Activated CD4-positive, alpha-beta memory T cell treated with anti-CD3 and anti-CD28 coated beads for 36 hours (primary cell): ENCODE data around the gene SPECC1L. TPM values are rescaled to one million over a fixed set of nuclear protein-coding genes. Genes with fewer than 3 reads are reported as not detected.
"Not testable (repeated sequence)": the region's sequence is repeated elsewhere in the genome, so short reads cannot be mapped to it uniquely, and the experiment has no call there.

ENCODE experiments used
- CTCF ChIA-PET: fragments of 350-600 bp; sonication (Branson Sonifier 250); formaldehyde crosslinking; loops from one replicate; lab custom pipeline; 2021; ENCODE audit warnings: antibody characterized with exemption, inconsistent platforms; lab: Charles Lee
- POLR2A ChIA-PET: fragments of 350-600 bp; sonication (Branson Sonifier 250); formaldehyde crosslinking; loops from one replicate; lab custom pipeline; 2021; ENCODE audit warnings: antibody characterized with exemption; lab: Charles Lee
- DNase-seq: peaks from one replicate; pipeline ENCODE4 v3.0.0-alpha.2; 2020
- H3K27ac Mint-ChIP-seq: one replicate; pipeline ENCODE4 v1.8.0; 2021; ENCODE audit warnings: mixed read lengths
- H3K27me3 Mint-ChIP-seq: one replicate; pipeline ENCODE4 v1.8.0; 2021; ENCODE audit warnings: mixed read lengths
- H3K36me3 Mint-ChIP-seq: one replicate; pipeline ENCODE4 v1.8.0; 2021; ENCODE audit warnings: mixed read lengths
- H3K4me1 Mint-ChIP-seq: one replicate; pipeline ENCODE4 v1.8.0; 2021; ENCODE audit warnings: low read depth, mixed read lengths
- H3K4me3 Mint-ChIP-seq: one replicate; pipeline ENCODE4 v1.8.0; 2021; ENCODE audit warnings: mild to moderate bottlenecking, mixed read lengths
- H3K9me3 Mint-ChIP-seq: one replicate; pipeline ENCODE4 v1.8.0; 2021; ENCODE audit warnings: mixed read lengths
- intact Hi-C: fragments of 100-400 bp; cut with micrococcal nuclease; formaldehyde crosslinking; loops from one replicate; pipeline ENCODE4 v1.15.1; 2023
- total RNA-seq, 2 experiments: library from RNA; stranded (reverse); gene quantifications; one replicate each; pipeline ENCODE4 v1.2.3, GENCODE V29; 2021

SPECC1L gene
- total RNA-seq, 2 experiments from 2014 or later, result 27.7 to 34.3 TPM

DNA sequence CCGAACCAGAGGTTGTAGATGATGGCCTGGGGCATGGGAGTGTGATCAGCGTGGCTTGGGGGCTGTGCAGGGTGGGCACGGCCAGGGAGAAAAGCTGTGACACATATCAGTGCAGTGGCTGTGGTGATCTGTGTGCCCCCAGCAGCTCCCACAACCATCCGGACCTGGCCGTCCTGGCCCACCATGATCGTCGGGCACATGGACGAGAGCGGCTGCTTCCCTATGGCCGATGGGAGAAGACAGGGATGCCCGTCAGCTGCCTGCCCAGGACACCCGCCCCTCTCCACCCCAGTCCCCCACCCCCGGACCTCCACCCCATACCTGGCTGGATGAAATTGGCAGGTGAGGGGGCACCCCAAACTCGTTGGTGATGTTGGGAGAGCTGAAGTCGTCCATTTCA lies 22.0 kb upstream of the SPECC1L start:
- H3K4me1 Mint-ChIP-seq, POLR2A ChIA-PET, H3K36me3 Mint-ChIP-seq, intact Hi-C loops, H3K27me3 Mint-ChIP-seq, H3K9me3 Mint-ChIP-seq, CTCF ChIA-PET, H3K27ac Mint-ChIP-seq, DNase-seq, H3K4me3 Mint-ChIP-seq: not testable (repeated sequence)

DNA sequence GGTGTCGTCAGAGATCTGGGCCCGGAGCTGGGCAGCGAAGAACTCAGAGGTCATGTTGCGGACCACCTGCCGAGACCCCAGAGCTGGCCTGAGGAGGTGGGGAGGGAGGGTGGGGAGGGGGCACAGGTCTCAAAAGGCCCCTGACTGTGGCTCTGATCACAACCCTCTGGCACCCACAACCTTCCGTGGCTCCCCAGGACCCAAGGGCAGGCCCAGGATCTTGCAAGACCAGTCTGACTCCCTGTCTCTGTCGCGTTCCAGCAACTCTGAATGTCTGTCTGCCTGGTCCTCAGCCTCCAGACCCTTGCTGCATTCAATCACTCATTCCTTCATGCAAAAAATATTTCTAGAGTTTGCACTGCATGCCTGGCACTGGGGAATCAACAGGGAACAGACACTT lies 21.2 kb upstream of the SPECC1L start:
- DNase-seq, H3K4me3 Mint-ChIP-seq, intact Hi-C loops, H3K9me3 Mint-ChIP-seq, H3K36me3 Mint-ChIP-seq, H3K27ac Mint-ChIP-seq, CTCF ChIA-PET, POLR2A ChIA-PET, H3K4me1 Mint-ChIP-seq, H3K27me3 Mint-ChIP-seq: not testable (repeated sequence)

DNA sequence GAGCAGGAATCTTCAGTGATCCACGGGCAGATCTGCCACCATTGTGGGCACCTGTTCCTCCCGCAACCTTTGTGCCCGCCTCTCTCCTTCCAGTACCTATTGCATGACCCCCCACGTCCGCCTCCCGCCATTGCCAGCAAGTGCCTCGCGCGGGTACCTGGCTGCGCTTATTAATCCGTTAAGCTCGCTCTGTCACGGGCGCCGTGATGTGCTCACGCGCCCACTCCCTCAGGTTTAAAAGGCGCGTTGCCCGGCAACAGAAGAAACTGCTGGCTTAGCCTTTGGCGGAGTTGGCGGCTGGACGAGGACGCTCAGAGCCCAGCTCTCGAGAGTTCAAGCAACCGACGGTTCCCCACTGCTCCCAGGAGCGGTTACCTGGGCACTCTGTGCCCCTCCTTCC lies 19.3 kb upstream of the SPECC1L start:
- H3K4me1 Mint-ChIP-seq, intact Hi-C loops, CTCF ChIA-PET, H3K4me3 Mint-ChIP-seq, H3K27ac Mint-ChIP-seq, H3K9me3 Mint-ChIP-seq, POLR2A ChIA-PET, H3K36me3 Mint-ChIP-seq, DNase-seq, H3K27me3 Mint-ChIP-seq: not testable (repeated sequence)

DNA sequence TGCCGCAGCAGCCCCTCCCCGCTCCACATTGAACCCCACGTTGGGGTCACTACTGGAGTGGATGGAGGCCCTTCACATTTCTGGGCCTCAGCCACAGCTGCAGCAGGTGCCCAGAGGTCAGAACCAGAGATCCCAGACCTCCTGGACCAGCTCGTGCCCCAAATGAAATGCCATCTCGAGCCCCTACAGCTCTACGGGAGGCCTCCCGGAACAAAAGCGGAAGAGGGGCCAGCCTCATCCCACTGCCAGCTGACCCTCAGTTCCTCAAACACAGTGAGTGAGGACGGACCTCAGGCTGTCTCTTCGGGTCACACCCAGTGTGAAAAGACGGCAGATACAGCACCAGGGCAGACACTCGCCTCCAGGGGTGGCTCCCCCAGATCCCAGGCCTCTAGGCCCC lies 17.5 kb upstream of the SPECC1L start:
- H3K4me1 Mint-ChIP-seq, POLR2A ChIA-PET, intact Hi-C loops, H3K27ac Mint-ChIP-seq, H3K4me3 Mint-ChIP-seq, CTCF ChIA-PET, H3K36me3 Mint-ChIP-seq, DNase-seq, H3K9me3 Mint-ChIP-seq, H3K27me3 Mint-ChIP-seq: not testable (repeated sequence)

DNA sequence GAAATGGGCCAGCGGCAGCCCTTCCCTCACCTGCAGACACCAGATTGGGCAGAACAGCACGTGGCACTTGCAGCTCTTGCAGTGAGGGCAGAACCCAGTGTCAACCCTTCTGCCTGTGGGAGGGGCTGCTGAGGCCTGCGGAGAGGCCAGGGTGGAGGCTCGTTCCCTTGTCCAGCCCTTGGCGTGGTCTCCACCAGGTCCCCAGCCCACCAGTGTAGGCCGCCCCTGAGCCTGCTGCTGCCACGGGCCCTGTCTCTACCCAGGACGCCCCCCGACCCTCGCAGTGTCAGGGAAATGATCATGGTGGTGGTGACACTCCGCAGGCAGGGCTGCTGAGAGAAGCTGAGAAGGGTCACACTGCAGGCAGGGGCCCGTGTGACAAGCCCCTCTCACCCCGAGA lies 14.5 kb upstream of the SPECC1L start:
- H3K27ac Mint-ChIP-seq, H3K36me3 Mint-ChIP-seq, H3K4me3 Mint-ChIP-seq, DNase-seq, H3K27me3 Mint-ChIP-seq, H3K9me3 Mint-ChIP-seq, intact Hi-C loops, CTCF ChIA-PET, POLR2A ChIA-PET, H3K4me1 Mint-ChIP-seq: not testable (repeated sequence)

DNA sequence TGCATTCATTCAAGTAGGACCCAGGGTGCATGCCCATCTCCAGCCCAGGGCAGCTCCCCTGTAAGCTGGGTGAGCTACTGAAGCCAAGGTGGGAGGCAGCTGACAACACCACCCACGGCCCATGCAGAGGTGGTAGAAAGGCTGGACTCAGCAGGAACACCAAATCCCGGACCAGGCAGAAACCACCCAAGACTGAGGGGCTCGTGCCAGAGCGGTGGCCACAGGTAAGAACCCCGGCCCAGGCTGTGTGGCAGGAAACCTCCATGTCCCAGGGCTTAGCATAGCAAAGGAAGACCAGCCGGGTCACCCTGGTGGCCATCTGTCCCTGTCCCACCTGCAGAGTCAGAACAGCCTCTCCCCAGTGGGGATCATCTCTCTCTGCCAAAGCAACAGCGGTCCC lies 13.9 kb upstream of the SPECC1L start:
- POLR2A ChIA-PET, H3K4me3 Mint-ChIP-seq, H3K4me1 Mint-ChIP-seq, H3K27me3 Mint-ChIP-seq, H3K9me3 Mint-ChIP-seq, DNase-seq, H3K36me3 Mint-ChIP-seq, intact Hi-C loops, H3K27ac Mint-ChIP-seq, CTCF ChIA-PET: not testable (repeated sequence)

DNA sequence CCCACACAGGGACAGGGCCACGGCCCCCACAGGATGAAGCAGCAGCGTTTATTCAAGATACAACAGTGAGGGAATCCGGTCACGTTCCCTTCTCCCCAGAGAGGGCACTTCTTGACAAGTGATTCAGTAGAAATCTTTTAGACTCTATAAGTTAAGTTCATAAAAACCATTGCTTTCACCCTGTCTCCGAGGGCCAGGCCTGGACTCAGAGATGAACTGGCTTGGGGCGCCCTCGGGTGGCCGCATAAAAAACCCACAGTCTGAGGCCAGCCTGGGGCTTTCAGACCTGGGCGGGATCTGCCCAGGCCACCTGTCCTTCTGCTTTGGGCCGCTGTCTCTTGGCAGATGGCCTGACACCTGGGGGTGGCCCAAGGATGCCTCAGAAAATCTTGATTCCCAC lies 11.2 kb upstream of the SPECC1L start:
- H3K27ac Mint-ChIP-seq, result peak overlapping the region; percentile 28
- CTCF ChIA-PET, H3K36me3 Mint-ChIP-seq, intact Hi-C loops, H3K27me3 Mint-ChIP-seq, POLR2A ChIA-PET, H3K4me1 Mint-ChIP-seq, H3K9me3 Mint-ChIP-seq, H3K4me3 Mint-ChIP-seq: not testable (repeated sequence)
- peak; percentile 82 for DNase-seq

DNA sequence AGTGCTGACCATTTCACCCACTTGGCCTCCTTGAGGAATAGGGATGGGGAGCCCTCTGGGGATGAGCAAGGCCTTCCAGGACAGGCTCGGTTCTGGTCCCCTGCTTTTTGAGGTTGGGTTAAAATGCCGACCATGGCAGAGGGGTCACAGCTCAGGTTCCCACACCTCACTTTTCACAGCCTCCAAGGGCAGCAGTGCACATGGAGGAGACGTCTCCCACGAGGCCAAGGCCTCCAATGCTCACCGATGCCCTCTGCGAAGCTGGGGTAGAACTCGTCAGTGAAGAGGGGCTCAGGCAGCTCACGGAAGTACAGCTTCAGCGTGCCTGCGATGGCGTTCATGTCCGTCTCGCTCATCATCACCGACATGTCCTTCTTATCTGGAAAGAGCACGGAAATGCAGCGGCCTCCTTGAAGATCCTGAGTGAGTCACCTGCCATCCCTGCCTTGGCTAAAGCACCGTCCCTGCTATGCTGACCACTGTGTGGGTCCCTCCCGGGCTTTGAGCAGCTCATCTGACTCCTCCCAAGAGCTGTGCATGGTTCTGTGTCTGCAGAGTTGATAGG lies 8.4 kb upstream of the SPECC1L start:
- DNase-seq, H3K36me3 Mint-ChIP-seq, POLR2A ChIA-PET, intact Hi-C loops, H3K4me3 Mint-ChIP-seq, H3K27ac Mint-ChIP-seq, H3K9me3 Mint-ChIP-seq, CTCF ChIA-PET, H3K27me3 Mint-ChIP-seq, H3K4me1 Mint-ChIP-seq: not testable (repeated sequence)

DNA sequence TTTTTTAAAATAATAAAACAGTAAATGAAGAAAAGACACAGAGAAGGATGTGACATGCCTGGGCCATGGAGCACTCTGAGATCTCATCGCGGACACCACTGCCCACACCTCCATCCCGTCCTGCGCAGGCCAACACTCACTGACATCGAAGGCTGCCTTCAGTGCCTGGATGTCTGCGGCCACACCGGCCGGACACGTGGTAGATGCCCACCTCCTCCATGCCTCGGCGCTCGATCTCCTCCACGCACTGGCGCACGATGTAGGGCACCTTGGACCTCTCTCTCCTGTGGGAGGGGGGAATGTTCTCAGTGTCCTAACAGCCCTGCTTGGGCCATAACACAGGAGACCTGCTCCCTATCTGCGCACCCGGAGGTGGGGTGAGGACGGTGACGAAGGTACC lies 7.2 kb upstream of the SPECC1L start:
- DNase-seq, H3K4me3 Mint-ChIP-seq, H3K27me3 Mint-ChIP-seq, H3K9me3 Mint-ChIP-seq, POLR2A ChIA-PET, H3K36me3 Mint-ChIP-seq, intact Hi-C loops, H3K4me1 Mint-ChIP-seq, CTCF ChIA-PET, H3K27ac Mint-ChIP-seq: not testable (repeated sequence)

DNA sequence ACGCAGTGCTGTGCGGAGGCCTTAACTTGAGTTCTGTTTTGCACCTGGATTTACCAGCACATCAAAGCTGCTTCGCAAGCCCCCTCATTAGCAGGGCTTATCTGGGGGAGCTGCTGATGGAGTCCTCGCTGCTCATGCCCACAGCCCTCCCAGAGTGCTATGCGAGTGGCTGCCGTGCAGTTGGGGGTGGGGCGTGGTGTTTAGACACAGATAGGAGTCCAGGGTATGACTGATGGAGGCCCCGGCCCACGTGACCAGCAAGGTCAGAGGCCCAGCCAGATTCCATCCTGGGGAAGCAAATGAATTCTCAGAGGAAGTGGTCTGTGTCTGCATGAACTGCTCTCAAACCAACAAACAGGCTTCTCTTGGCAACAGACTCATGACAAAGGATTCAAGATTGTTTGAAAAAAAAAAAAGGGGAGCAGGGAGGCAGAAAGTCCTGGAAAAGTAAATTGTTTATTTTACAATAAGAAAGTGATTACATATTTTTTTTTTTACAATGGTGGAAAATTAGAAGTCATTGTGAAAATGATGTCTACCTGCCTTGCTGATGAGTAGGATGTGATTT lies 6.2 kb upstream of the SPECC1L start:
- H3K4me3 Mint-ChIP-seq, H3K27me3 Mint-ChIP-seq, H3K9me3 Mint-ChIP-seq, POLR2A ChIA-PET, CTCF ChIA-PET, H3K4me1 Mint-ChIP-seq, H3K36me3 Mint-ChIP-seq, intact Hi-C loops, H3K27ac Mint-ChIP-seq, DNase-seq: not testable (repeated sequence)

DNA sequence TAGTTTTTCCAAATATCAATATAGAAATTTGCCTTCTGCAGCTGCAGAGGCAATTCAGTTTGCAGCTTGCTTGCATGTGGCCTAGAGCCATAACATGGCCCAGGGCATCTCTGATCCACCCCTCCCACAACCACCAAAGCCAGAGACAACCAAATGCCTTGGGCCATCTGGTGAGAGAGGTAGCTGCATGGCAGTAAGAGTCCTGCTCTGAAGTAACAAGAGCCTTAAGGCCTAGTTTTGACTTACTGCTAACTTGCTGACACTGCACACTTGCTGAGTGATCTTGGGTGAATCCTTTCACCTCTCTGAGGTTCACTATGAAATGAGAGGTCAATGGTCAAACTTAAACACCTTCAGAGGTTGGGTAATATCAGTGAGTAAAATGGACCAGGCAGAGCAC lies 4.9 kb upstream of the SPECC1L start:
- Mint-ChIP-seq H3K4me1 (peaks cover 2% of the 10 kb centered on the region), H3K9me3 (no peaks in the 10 kb centered on the region), H3K4me3 (no peak overlapping the region), H3K27me3 (no peaks in the 10 kb centered on the region), H3K36me3 (no peaks in the 10 kb centered on the region), H3K27ac (no peak overlapping the region)
- DNase-seq, result no peak
- POLR2A ChIA-PET, result no interaction called here
- intact Hi-C loops, result no loop called here
- CTCF ChIA-PET, result no interaction called here

DNA sequence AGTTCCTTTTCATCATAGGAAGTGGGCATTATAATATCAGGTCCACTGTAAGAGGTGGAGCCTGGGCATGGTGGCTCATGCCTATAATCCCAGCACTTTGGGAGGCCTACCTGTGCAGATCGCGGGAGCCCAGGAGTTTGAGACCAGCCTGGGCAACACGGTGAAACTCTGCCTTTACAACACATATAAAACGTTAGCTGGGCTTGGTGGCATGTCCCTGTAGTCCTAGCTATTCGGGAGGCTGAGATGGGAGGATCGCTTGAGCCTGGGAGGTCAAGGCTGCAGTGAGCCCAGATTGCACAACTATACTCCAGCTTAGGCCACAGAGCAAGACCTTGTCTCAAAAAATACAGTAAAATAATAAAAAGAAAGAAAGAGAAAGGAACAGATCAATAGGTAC lies 4.1 kb upstream of the SPECC1L start:
- H3K4me3 Mint-ChIP-seq, H3K36me3 Mint-ChIP-seq, CTCF ChIA-PET, H3K4me1 Mint-ChIP-seq, DNase-seq, intact Hi-C loops, POLR2A ChIA-PET, H3K9me3 Mint-ChIP-seq, H3K27ac Mint-ChIP-seq, H3K27me3 Mint-ChIP-seq: not testable (repeated sequence)

DNA sequence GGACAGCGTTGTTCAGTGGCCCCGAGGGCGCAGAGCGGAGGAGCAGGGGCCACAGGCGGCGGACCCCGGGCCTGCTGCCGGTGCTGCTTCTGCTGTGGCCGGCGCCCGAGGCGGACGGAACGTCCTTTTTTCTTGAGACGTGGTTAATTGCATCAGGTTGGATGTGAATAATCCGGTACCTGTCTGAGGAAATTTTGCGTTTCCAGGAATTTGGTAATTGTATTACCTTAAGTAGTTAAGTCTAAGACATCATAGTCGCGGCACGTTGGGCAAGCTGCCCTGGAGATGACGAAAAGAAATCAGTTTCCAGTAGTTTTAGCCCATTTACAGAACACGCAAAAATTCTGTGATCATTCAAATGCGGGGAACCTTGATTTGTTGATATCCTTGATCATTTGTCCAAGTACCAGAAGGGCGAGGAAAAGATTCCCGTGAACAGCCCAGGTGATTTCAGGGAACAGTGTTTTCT lies 789 bp downstream of the SPECC1L start:
- peaks cover 39% of the 10 kb centered on the region for H3K4me1 Mint-ChIP-seq
- CTCF ChIA-PET, result interaction anchor here (3.2 kb wide), 1 partner anchor 14 kb away, joined by 14 read pairs; no protein-coding TSS in a partner anchor
- POLR2A ChIA-PET, result interaction anchor here (3.0 kb wide), 1 partner anchor 13 kb away, joined by 15 read pairs; no protein-coding TSS in a partner anchor
- DNase-seq, result no peak
- H3K9me3 Mint-ChIP-seq, result no peaks in the 10 kb centered on the region
- intact Hi-C loops, result loop anchor here (1.0 to 5.0 kb wide), 2 partner anchors 34 to 161 kb away; no protein-coding TSS in a partner anchor
- no peaks in the 10 kb centered on the region for H3K27me3 Mint-ChIP-seq
- H3K27ac Mint-ChIP-seq, result peak overlapping the region; percentile 82
- H3K4me3 Mint-ChIP-seq, result peak overlapping the region; percentile 82
- peaks cover 8% of the 10 kb centered on the region for H3K36me3 Mint-ChIP-seq
